CD14-positive monocyte (primary cell): ENCODE measurements around the gene DTNB. TPM values are rescaled to one million over a fixed set of nuclear protein-coding genes. Genes with fewer than 3 reads are reported as not detected.

Experiments
- DNase-seq, 3 donors: peaks; one replicate each; pipeline ENCODE4 v3.0.0-alpha.2; 2011 to 2022
- H2AFZ ChIP-seq: 2 replicates; pipeline ENCODE4 v1.6.0; 2012; ENCODE audit warnings: mild to moderate bottlenecking, low read depth, low read length, inconsistent platforms; ENCODE audit not compliant: insufficient read depth, poor library complexity, severe bottlenecking
- H3K27ac ChIP-seq, 2 donors: 1 replicate in 1 of 2; 2 replicates in 1 of 2; pipeline ENCODE4 v1.5.1; 2012 to 2013; ENCODE audit warnings: low read length in 2 of 2, control low read depth in 1 of 2, inconsistent platforms in 1 of 2, low read depth in 1 of 2, mild to moderate bottlenecking in 1 of 2
- H3K27me3 ChIP-seq, 2 donors: one replicate each; pipeline versions ENCODE4 v1.6.0 to v1.6.1; 2011 to 2013; ENCODE audit warnings: low read length in 2 of 2; ENCODE audit not compliant: control insufficient read depth in 2 of 2, insufficient read depth in 2 of 2
- H3K36me3 ChIP-seq, 2 donors: replicated peaks in 1 of 2; 1 replicate in 1 of 2; 2 replicates in 1 of 2; pipeline versions ENCODE4 v1.5.1 to v1.6.1; 2012 to 2013; ENCODE audit warnings: low read length in 2 of 2, control low read depth in 1 of 2, inconsistent platforms in 1 of 2, mild to moderate bottlenecking in 1 of 2; ENCODE audit not compliant: insufficient read depth in 2 of 2, control insufficient read depth in 1 of 2
- H3K4me1 ChIP-seq, 2 donors: 1 replicate in 1 of 2; 2 replicates in 1 of 2; pipeline versions ENCODE4 v1.5.1 to v1.6.1; 2012 to 2013; ENCODE audit warnings: low read length in 2 of 2, control low read depth in 1 of 2, inconsistent platforms in 1 of 2, mild to moderate bottlenecking in 1 of 2, moderate library complexity in 1 of 2; ENCODE audit not compliant: insufficient read depth in 2 of 2, control insufficient read depth in 1 of 2
- H3K4me2 ChIP-seq: replicated peaks from 2 replicates; pipeline ENCODE3; 2012; ENCODE audit warnings: low read length, moderate library complexity, mild to moderate bottlenecking; ENCODE audit not compliant: poor library complexity, severe bottlenecking; ENCODE audit errors: extremely low read depth
- H3K4me3 ChIP-seq, 3 experiments: fragments of 200-600 bp in 1 of 3; sonication (generic) in 1 of 3; replicated peaks in 1 of 3; 1 replicate in 2 of 3; 2 replicates in 1 of 3; pipeline ENCODE4 v1.5.1; 2011 to 2013; ENCODE audit warnings: low read length in 3 of 3, mild to moderate bottlenecking in 3 of 3, control low read depth in 2 of 3, low read depth in 2 of 3, inconsistent platforms in 1 of 3, moderate library complexity in 1 of 3
- H3K79me2 ChIP-seq: 2 replicates; pipeline ENCODE4 v1.6.0; 2012; ENCODE audit warnings: mild to moderate bottlenecking, control low read depth, inconsistent platforms, low read length, moderate library complexity; ENCODE audit not compliant: insufficient read depth
- H3K9ac ChIP-seq: 2 replicates; pipeline ENCODE4 v1.6.0; 2017; ENCODE audit warnings: low read length, mild to moderate bottlenecking; ENCODE audit not compliant: insufficient read depth, poor library complexity, severe bottlenecking
- H3K9me3 ChIP-seq, 2 donors: replicated peaks in 1 of 2; 1 replicate in 1 of 2; 2 replicates in 1 of 2; pipeline versions ENCODE4 v1.5.1 to v1.6.1; 2012 to 2013; ENCODE audit warnings: low read length in 2 of 2, control low read depth in 1 of 2; ENCODE audit not compliant: control insufficient read depth in 1 of 2, insufficient read depth in 1 of 2
- H4K20me1 ChIP-seq: 2 replicates; pipeline ENCODE4 v1.6.0; 2012; ENCODE audit warnings: mild to moderate bottlenecking, low read length, control low read depth, moderate library complexity; ENCODE audit not compliant: insufficient read depth
- H3K27ac Mint-ChIP-seq, 7 donors: one replicate each; pipeline ENCODE4 v1.8.0; 2020; ENCODE audit warnings: mild to moderate bottlenecking in 7 of 7, mixed read lengths in 7 of 7, moderate library complexity in 6 of 7, inconsistent platforms in 2 of 7
- H3K27me3 Mint-ChIP-seq, 3 donors: one replicate each; pipeline ENCODE4 v1.8.0; 2021 to 2022; ENCODE audit warnings: low read depth in 3 of 3, mild to moderate bottlenecking in 3 of 3, mixed read lengths in 3 of 3, moderate library complexity in 3 of 3, inconsistent platforms in 1 of 3
- H3K36me3 Mint-ChIP-seq, 2 donors: one replicate each; pipeline ENCODE4 v1.8.0; 2020; ENCODE audit warnings: mixed read lengths in 2 of 2, inconsistent platforms in 1 of 2, mild to moderate bottlenecking in 1 of 2
- H3K4me1 Mint-ChIP-seq: one replicate; pipeline ENCODE4 v1.8.0; 2020; ENCODE audit warnings: mild to moderate bottlenecking, mixed read lengths
- H3K4me3 Mint-ChIP-seq, 2 donors: one replicate each; pipeline ENCODE4 v1.8.0; 2020; ENCODE audit warnings: mild to moderate bottlenecking in 2 of 2, mixed read lengths in 2 of 2, moderate library complexity in 1 of 2
- H3K9me3 Mint-ChIP-seq, 7 donors: one replicate each; pipeline ENCODE4 v1.8.0; 2020 to 2022; ENCODE audit warnings: mixed read lengths in 7 of 7, mild to moderate bottlenecking in 6 of 7, moderate library complexity in 6 of 7, inconsistent platforms in 2 of 7
- WGBS: methylation state at CpG from one replicate; pipeline ENCODE4 v1.1.5; 2013; ENCODE audit warnings: missing lambda C conversion rate; ENCODE audit not compliant: insufficient coverage; 5-methylcytosine and 5-hydroxymethylcytosine counted together
- intact Hi-C, 2 donors: fragments of 100-400 bp; cut with micrococcal nuclease; formaldehyde crosslinking; loops; one replicate each; pipeline versions ENCODE4 v1.15.0 to v1.15.1; 2023
- polyA plus RNA-seq, 3 donors: library from polyadenylated mRNA; depleted of rRNA in 1 of 3; unstranded in 2 of 3; stranded (reverse) in 1 of 3; fragments of 300-500 nt in 2 of 3; fragments of >200 nt in 1 of 3; fragmentation: Illumina TruSeq in 2 of 3; gene quantifications; 1 replicate in 2 of 3; 2 replicates in 1 of 3; pipeline ENCODE4 v1.2.3, GENCODE V29; 2012 to 2021
- TF ChIP-seq, protein P1 (sequence below): fragments of 200-600 bp; IDR thresholded peaks from one replicate; pipeline ENCODE4 v1.8.0; 2022; ENCODE audit warnings: antibody characterized with exemption, mild to moderate bottlenecking

Gene DTNB
- polyA plus RNA-seq, 3 donors = 3.0 to 4.2 (median 3.3) TPM

DNA sequence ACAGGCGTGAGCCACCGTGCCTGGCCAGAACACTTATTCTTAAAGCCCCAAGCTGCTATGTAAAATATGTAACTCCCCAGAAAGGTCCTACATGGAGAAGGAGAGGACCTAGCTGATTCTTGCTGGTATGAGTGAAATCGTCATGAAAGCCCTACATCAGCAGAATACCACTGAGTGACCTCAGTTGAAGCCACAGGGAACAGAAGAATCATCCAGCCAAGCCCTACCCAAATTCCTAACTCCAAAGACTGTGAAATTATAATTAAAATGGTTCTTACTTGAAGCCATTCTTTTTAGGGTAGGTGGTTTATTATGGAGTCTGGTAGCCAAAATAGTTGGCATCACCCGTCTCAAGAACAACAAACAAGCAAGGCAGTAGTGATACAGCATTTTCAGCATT lies 4.5 kb upstream of the DTNB start:
- Histone ChIP-seq H3K9ac (no peak overlapping the region), H2AFZ (no peak overlapping the region), H3K9me3 (no peaks in the 10 kb centered on the region), H3K36me3 (no peaks in the 10 kb centered on the region), H3K4me3 (no peak overlapping the region), H3K27ac (no peak overlapping the region), H3K4me2 (no peak overlapping the region), H3K79me2 (no peaks in the 10 kb centered on the region), H3K4me1 (peaks cover 9 to 10% of the 10 kb centered on the region in 2 donors), H3K27me3 (no peaks in the 10 kb centered on the region), H4K20me1 (no peaks in the 10 kb centered on the region)
- Mint-ChIP-seq H3K27ac (no peak overlapping the region), H3K9me3 (peaks cover 0 to 1% (median 0%) of the 10 kb centered on the region in 7 donors), H3K4me1 (peaks cover 17% of the 10 kb centered on the region), H3K27me3 (peaks cover 0 to 10% (median 6%) of the 10 kb centered on the region in 3 donors), H3K4me3 (no peak overlapping the region), H3K36me3 (no peaks in the 10 kb centered on the region)
- intact Hi-C loops = no loop called here
- TF ChIP-seq, protein P1, sequence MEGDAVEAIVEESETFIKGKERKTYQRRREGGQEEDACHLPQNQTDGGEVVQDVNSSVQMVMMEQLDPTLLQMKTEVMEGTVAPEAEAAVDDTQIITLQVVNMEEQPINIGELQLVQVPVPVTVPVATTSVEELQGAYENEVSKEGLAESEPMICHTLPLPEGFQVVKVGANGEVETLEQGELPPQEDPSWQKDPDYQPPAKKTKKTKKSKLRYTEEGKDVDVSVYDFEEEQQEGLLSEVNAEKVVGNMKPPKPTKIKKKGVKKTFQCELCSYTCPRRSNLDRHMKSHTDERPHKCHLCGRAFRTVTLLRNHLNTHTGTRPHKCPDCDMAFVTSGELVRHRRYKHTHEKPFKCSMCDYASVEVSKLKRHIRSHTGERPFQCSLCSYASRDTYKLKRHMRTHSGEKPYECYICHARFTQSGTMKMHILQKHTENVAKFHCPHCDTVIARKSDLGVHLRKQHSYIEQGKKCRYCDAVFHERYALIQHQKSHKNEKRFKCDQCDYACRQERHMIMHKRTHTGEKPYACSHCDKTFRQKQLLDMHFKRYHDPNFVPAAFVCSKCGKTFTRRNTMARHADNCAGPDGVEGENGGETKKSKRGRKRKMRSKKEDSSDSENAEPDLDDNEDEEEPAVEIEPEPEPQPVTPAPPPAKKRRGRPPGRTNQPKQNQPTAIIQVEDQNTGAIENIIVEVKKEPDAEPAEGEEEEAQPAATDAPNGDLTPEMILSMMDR = no peak
- 100% methylated on average over 1 of the region's 4 CpGs for WGBS
- no peak for DNase-seq

DNA sequence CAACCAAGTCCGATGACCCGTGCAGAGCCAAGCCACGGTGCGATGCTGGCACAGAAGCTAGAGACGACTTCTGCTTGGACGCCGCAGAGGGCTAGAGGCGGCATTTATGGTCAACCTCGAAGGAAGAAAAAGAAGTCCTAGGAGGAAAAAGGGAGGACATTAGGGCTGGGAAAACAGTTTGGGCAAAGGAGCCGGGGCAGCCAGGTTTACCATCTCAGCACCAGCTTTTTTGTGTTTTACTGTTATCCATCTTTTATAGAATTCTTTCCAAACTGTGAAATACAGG lies 643 bp upstream of the DTNB start:
- Mint-ChIP-seq H3K4me1 (peaks cover 25% of the 10 kb centered on the region), H3K9me3 (peaks cover 0 to 1% (median 0%) of the 10 kb centered on the region in 7 donors), H3K27ac (peak overlapping the region in 4 of 7 donors; percentile 5 to 51 (median 18)), H3K4me3 (peak overlapping the region; percentile 88 to 90), H3K27me3 (peaks cover 6 to 12% (median 9%) of the 10 kb centered on the region in 3 donors), H3K36me3 (peaks cover 0 to 2% of the 10 kb centered on the region in 2 donors)
- H3K4me2 ChIP-seq = peak overlapping the region; percentile 91
- no peaks in the 10 kb centered on the region for H4K20me1 ChIP-seq
- H3K9me3 ChIP-seq = no peaks in the 10 kb centered on the region
- H3K9ac ChIP-seq = peak overlapping the region; percentile 40
- WGBS = 0% methylated on average over 8 of the region's 10 CpGs
- intact Hi-C loops = no loop called here
- H3K4me3 ChIP-seq = peak overlapping the region; percentile 34 to 80 (median 38)
- H3K27ac ChIP-seq = no peak overlapping the region
- peaks cover 7 to 12% of the 10 kb centered on the region in 2 donors for H3K27me3 ChIP-seq
- H3K4me1 ChIP-seq = peaks cover 18 to 22% of the 10 kb centered on the region in 2 donors
- H3K79me2 ChIP-seq = no peaks in the 10 kb centered on the region
- peak overlapping the region; percentile 96 for H2AFZ ChIP-seq
- no peaks in the 10 kb centered on the region for H3K36me3 ChIP-seq
- no peak for DNase-seq
- TF ChIP-seq, protein P1 = no peak
